Panc1 (cell line): ENCODE results near the gene STUB1. TPM values are rescaled to one million over a fixed set of nuclear protein-coding genes. Genes with fewer than 3 reads are reported as not detected.

Experiments used
- ATAC-seq: fragments of 200-7000 bp; cut with Tn5 transposase; 2 replicates; pipeline ENCODE4 v1.9.1; 2020; ENCODE audit warnings: mild to moderate bottlenecking, moderate library complexity
- BruUV-seq: library from RNA; stranded (reverse); fragments of 400-500 nt; replicated peaks from 2 replicates; lab custom pipeline; 2021; lab: Mats Ljungman, UMichigan
- CTCF ChIA-PET: fragments of 300-600 bp; sonication (Branson Sonifier 250); formaldehyde crosslinking; loops from one replicate; lab custom pipeline; 2022; ENCODE audit warnings: antibody characterized with exemption; lab: Charles Lee
- POLR2A ChIA-PET: fragments of 300-600 bp; sonication (Branson Sonifier 250); formaldehyde crosslinking; loops from one replicate; lab custom pipeline; 2022; ENCODE audit warnings: antibody characterized with exemption; lab: Charles Lee
- DNase-seq: peaks from one replicate; pipeline ENCODE4 v3.0.0-alpha.2; 2010; ENCODE audit warnings: low read depth, low spot score
- H3K27ac ChIP-seq: 2 replicates; pipeline ENCODE4 v1.5.1; 2011; ENCODE audit warnings: mild to moderate bottlenecking, low read length, inconsistent platforms
- H3K27me3 ChIP-seq: fragments of 200-500 bp; sonication (Bioruptor generic); 2 replicates; pipeline ENCODE4 v1.6.0; 2014; ENCODE audit warnings: low read length, inconsistent platforms; ENCODE audit not compliant: control insufficient read depth, insufficient read depth
- H3K36me3 ChIP-seq: fragments of 200-500 bp; sonication (Bioruptor generic); 2 replicates; pipeline ENCODE4 v1.5.1; 2014; ENCODE audit warnings: inconsistent platforms, mild to moderate bottlenecking, low read length, moderate library complexity; ENCODE audit not compliant: control insufficient read depth, insufficient read depth
- H3K4me1 ChIP-seq: 2 replicates; pipeline ENCODE4 v1.5.1; 2011; ENCODE audit warnings: inconsistent platforms, mild to moderate bottlenecking, low read length, moderate library complexity; ENCODE audit not compliant: control insufficient read depth, insufficient read depth
- H3K4me3 ChIP-seq, 2 experiments: 2 replicates each; pipeline ENCODE4 v1.5.1; 2011 to 2012; ENCODE audit warnings: low read depth in 2 of 2, low read length in 2 of 2, mild to moderate bottlenecking in 2 of 2, inconsistent platforms in 1 of 2, moderate library complexity in 1 of 2
- H3K9me3 ChIP-seq: fragments of 200-500 bp; sonication (Bioruptor generic); 2 replicates; pipeline ENCODE4 v1.5.1; 2014; ENCODE audit warnings: low read depth, mild to moderate bottlenecking, inconsistent platforms, low read length, moderate library complexity; ENCODE audit not compliant: control insufficient read depth, insufficient read depth
- POLR2AphosphoS5 ChIP-seq: IDR thresholded peaks from 2 replicates; pipeline ENCODE4 v1.6.1; 2012; ENCODE audit warnings: mild to moderate bottlenecking, low read depth, low read length, moderate library complexity
- SIN3A ChIP-seq: IDR thresholded peaks from 2 replicates; pipeline ENCODE4 v1.6.1; 2012; ENCODE audit warnings: low read depth, mild to moderate bottlenecking, low read length, moderate library complexity, borderline replicate concordance; ENCODE audit not compliant: insufficient read depth
- TCF7L2 ChIP-seq: IDR thresholded peaks from 2 replicates; pipeline ENCODE4 v1.6.1; 2011; ENCODE audit warnings: mild to moderate bottlenecking, low read depth, low read length, inconsistent platforms
- in situ Hi-C: cut with HindIII; loops from 2 replicates; pipeline ENCODE4 v1.10.0; 2016; ENCODE audit warnings: low sequenced_read_pairs, low pct_unique_long_range_greater_than_20kb
- intact Hi-C: fragments of 100-400 bp; cut with micrococcal nuclease; formaldehyde crosslinking; loops from one replicate; pipeline ENCODE4 v1.10.0; 2022; ENCODE audit not compliant: unreplicated experiment
- total RNA-seq: library from RNA; stranded (reverse); gene quantifications from one replicate; pipeline ENCODE4 v1.2.1, GENCODE V29; 2021; ENCODE audit not compliant: unreplicated experiment
- TF ChIP-seq, protein P1 (sequence below): fragments of 450-650 bp; IDR thresholded peaks from 2 replicates; pipeline ENCODE4 v1.5.1; 2017; ENCODE audit warnings: mild to moderate bottlenecking
- TF ChIP-seq, protein P2 (sequence below), 2 experiments: IDR thresholded peaks; 2 replicates each; pipeline ENCODE4 v1.6.1; 2011 to 2012; ENCODE audit warnings: low read depth in 2 of 2, control low read depth in 1 of 2, low read length in 1 of 2, mild to moderate bottlenecking in 1 of 2, moderate library complexity in 1 of 2; ENCODE audit not compliant: insufficient read depth in 1 of 2

Gene STUB1
- total RNA-seq, 1 experiment from 2014 or later, result 217 TPM

DNA sequence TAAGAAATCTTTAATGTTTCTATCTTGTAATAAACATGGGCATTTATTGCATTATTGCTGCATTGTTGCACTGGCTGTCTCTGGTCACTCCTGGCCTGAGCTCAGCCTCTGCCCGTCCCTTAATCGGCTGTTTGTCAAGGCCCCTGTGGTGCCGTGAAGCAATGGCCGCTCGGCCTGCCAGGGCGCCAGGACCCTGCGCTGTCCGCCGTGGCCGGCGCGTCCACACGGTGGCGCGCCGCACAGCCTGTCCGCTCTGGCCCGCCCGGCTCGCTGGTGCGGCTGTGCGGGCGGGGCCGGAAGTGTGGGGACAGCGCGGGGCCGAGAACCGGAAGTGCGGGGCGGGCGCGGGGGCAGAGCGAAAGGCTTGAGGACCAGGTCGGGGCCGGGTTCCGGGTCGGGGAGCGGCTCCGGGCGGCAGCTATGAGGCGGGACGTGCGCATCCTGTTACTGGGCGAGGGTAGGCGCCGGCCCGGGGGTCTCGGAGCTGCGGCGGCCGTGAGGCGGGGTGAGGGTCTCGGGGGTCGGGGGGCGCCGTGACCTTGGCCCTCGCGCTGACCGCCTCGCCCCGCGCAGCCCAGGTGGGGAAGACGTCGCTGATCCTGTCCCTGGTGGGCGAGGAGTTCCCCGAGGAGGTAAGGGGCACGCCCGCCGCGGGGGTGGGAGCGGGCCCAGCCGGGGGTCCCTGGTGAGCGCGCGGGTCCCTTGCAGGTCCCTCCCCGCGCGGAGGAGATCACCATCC, 12.3 kb upstream of the STUB1 start, which contains the start of gene RHOT2:
TSS of gene RHOT2 (plus strand) at position 353 of the 739 bp plus-strand sequence. CDS start at position 421, 68 bp downstream.
- POLR2A ChIA-PET, result no interaction called here
- peak within 1 kb of the TSS; percentile 81 to 87 for H3K4me3 ChIP-seq
- no peaks in the 10 kb centered on the region for H3K27me3 ChIP-seq
- DNase-seq, result no peak
- H3K4me1 ChIP-seq, result peaks cover 10% of the 10 kb centered on the region
- TF ChIP-seq POLR2AphosphoS5, result peak; percentile 66
- TF ChIP-seq SIN3A, result peak; percentile 76; the same call in 1 of the 2 replicates
- no peak for TF ChIP-seq TCF7L2
- TF ChIP-seq, protein P1, sequence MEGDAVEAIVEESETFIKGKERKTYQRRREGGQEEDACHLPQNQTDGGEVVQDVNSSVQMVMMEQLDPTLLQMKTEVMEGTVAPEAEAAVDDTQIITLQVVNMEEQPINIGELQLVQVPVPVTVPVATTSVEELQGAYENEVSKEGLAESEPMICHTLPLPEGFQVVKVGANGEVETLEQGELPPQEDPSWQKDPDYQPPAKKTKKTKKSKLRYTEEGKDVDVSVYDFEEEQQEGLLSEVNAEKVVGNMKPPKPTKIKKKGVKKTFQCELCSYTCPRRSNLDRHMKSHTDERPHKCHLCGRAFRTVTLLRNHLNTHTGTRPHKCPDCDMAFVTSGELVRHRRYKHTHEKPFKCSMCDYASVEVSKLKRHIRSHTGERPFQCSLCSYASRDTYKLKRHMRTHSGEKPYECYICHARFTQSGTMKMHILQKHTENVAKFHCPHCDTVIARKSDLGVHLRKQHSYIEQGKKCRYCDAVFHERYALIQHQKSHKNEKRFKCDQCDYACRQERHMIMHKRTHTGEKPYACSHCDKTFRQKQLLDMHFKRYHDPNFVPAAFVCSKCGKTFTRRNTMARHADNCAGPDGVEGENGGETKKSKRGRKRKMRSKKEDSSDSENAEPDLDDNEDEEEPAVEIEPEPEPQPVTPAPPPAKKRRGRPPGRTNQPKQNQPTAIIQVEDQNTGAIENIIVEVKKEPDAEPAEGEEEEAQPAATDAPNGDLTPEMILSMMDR, result peak; percentile 99
- TF ChIP-seq, protein P2, sequence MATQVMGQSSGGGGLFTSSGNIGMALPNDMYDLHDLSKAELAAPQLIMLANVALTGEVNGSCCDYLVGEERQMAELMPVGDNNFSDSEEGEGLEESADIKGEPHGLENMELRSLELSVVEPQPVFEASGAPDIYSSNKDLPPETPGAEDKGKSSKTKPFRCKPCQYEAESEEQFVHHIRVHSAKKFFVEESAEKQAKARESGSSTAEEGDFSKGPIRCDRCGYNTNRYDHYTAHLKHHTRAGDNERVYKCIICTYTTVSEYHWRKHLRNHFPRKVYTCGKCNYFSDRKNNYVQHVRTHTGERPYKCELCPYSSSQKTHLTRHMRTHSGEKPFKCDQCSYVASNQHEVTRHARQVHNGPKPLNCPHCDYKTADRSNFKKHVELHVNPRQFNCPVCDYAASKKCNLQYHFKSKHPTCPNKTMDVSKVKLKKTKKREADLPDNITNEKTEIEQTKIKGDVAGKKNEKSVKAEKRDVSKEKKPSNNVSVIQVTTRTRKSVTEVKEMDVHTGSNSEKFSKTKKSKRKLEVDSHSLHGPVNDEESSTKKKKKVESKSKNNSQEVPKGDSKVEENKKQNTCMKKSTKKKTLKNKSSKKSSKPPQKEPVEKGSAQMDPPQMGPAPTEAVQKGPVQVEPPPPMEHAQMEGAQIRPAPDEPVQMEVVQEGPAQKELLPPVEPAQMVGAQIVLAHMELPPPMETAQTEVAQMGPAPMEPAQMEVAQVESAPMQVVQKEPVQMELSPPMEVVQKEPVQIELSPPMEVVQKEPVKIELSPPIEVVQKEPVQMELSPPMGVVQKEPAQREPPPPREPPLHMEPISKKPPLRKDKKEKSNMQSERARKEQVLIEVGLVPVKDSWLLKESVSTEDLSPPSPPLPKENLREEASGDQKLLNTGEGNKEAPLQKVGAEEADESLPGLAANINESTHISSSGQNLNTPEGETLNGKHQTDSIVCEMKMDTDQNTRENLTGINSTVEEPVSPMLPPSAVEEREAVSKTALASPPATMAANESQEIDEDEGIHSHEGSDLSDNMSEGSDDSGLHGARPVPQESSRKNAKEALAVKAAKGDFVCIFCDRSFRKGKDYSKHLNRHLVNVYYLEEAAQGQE (IDR thresholded peaks at IDR 0.05; ENCODE audit: insufficient read depth in 1 of 2, low read depth in 2 of 2, low read length in 1 of 2), result peak in 1 of 2 experiments; percentile 46; a peak in 1 of 4 replicates
- in situ Hi-C loops, result no loop called here
- H3K36me3 ChIP-seq, result peaks cover 3% of the 10 kb centered on the region; the same call in 1 of the 2 replicates
- no peaks in the 10 kb centered on the region for H3K9me3 ChIP-seq
- BruUV-seq, result no TSS peak
- ATAC-seq, result peak; percentile 94
- intact Hi-C loops, result no loop called here
- H3K27ac ChIP-seq, result peak within 1 kb of the TSS; percentile 91
- CTCF ChIA-PET, result interaction anchor here (0.5 to 1.3 kb wide), 3 partner anchors 13 to 1037 kb away, joined by 3 to 6 read pairs (median 6); no protein-coding TSS in a partner anchor

DNA sequence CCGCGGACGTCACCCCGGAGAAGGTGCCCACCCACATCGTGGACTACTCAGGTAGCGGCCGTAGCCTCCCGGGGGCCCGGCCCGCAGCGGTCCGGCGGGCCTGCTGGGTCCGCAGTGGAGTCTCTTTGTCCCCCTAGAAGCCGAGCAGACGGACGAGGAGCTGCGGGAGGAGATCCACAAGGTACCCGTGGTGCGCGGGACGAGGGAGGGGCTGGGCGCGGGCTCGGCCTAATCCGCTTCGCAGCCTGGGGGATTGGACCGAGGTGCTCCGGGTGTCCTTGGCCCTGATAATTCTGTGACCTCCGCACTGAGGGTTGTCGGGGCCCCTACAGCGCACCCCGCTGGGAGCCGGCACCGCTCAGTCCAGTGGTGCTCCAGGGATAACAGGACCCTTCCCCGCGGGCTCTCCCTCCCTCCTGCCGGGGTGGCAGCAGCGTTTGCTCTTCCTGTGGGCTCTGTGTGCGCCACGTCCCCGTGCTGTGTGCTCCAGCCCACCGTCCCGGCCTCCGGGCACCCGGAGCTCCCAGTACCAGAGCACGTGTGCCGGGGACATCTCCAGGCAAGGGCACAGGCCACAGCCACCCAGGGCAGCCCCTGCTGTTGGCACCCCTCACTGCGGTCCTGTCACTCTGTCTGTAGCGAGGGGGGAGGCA, 11.6 kb upstream of the STUB1 start:
- BruUV-seq, result no TSS peak
- Histone ChIP-seq H3K4me1 (peaks cover 12% of the 10 kb centered on the region), H3K27me3 (no peaks in the 10 kb centered on the region), H3K9me3 (no peaks in the 10 kb centered on the region), H3K36me3 (peaks cover 3% of the 10 kb centered on the region; the same call in 1 of the 2 replicates), H3K4me3 (peak overlapping the region; percentile 81 to 87), H3K27ac (peak overlapping the region; percentile 91)
- TF ChIP-seq TCF7L2 (no peak), POLR2AphosphoS5 (no peak), SIN3A (no peak)
- TF ChIP-seq, protein P1, result no peak
- TF ChIP-seq, protein P2 (IDR thresholded peaks at IDR 0.05; ENCODE audit: insufficient read depth in 1 of 2, low read depth in 2 of 2, low read length in 1 of 2), result no peak
- ChIA-PET CTCF (interaction anchor here (1.3 kb wide), 1 partner anchor 13 kb away, joined by 3 read pairs; no protein-coding TSS in a partner anchor), POLR2A (no interaction called here)
- intact Hi-C loops, result no loop called here
- in situ Hi-C loops, result no loop called here
- DNase-seq (no peak), ATAC-seq (peak; percentile 5)
